OCI-LY7 (cell line): Measurements from ENCODE around the gene CHCHD5. TPM values are rescaled to one million over a fixed set of nuclear protein-coding genes. Genes with fewer than 3 reads are reported as not detected.

Experiments used
- BruUV-seq: library from RNA; stranded (reverse); fragments of 400-500 nt; replicated peaks from 2 replicates; lab custom pipeline; 2021; lab: Mats Ljungman, UMichigan
- CTCF ChIA-PET: fragments of 300-600 bp; sonication (Branson Sonifier 250); formaldehyde crosslinking; loops from one replicate; lab custom pipeline; 2022; ENCODE audit warnings: antibody characterized with exemption; ENCODE audit not compliant: unreplicated experiment; lab: Charles Lee
- POLR2A ChIA-PET: fragments of 300-600 bp; sonication (Branson Sonifier 250); formaldehyde crosslinking; loops from one replicate; lab custom pipeline; 2022; ENCODE audit warnings: antibody characterized with exemption; lab: Charles Lee
- DNase-seq: peaks from one replicate; pipeline ENCODE4 v3.0.0-alpha.2; 2015; ENCODE audit warnings: low spot score
- H2AFZ ChIP-seq: fragments of 200-600 bp; sonication (generic), shearing (Covaris generic); 2 replicates; pipeline ENCODE4 v1.6.1; 2014; ENCODE audit warnings: mild to moderate bottlenecking, antibody characterized with exemption, low read length, moderate library complexity
- H3K27ac ChIP-seq: fragments of 200-600 bp; sonication (generic); 2 replicates; pipeline ENCODE4 v1.5.1; 2014; ENCODE audit warnings: mixed run types, low read depth, mild to moderate bottlenecking, moderate library complexity, low read length, inconsistent platforms; ENCODE audit not compliant: poor library complexity, severe bottlenecking
- H3K36me3 ChIP-seq: fragments of 200-600 bp; sonication (generic); 2 replicates; pipeline ENCODE4 v1.6.1; 2014; ENCODE audit warnings: mild to moderate bottlenecking, antibody characterized with exemption, low read length, moderate library complexity, mixed read lengths; ENCODE audit not compliant: insufficient read depth
- H3K4me1 ChIP-seq: fragments of 200-600 bp; sonication (generic); 2 replicates; pipeline ENCODE4 v1.5.1; 2014; ENCODE audit warnings: mild to moderate bottlenecking, low read length; ENCODE audit not compliant: insufficient read depth, poor library complexity, severe bottlenecking
- H3K4me2 ChIP-seq: fragments of 200-600 bp; sonication (generic); 2 replicates; pipeline ENCODE4 v1.6.1; 2014; ENCODE audit warnings: mild to moderate bottlenecking, low read length
- H3K4me3 ChIP-seq: fragments of 200-600 bp; sonication (generic); 2 replicates; pipeline ENCODE4 v1.5.1; 2014; ENCODE audit warnings: mild to moderate bottlenecking, low read depth, low read length; ENCODE audit not compliant: poor library complexity, severe bottlenecking
- H3K79me2 ChIP-seq: fragments of 200-600 bp; sonication (generic); 2 replicates; pipeline ENCODE4 v1.6.1; 2016; ENCODE audit warnings: low read depth, mild to moderate bottlenecking, low read length, moderate library complexity, mixed read lengths; ENCODE audit not compliant: insufficient read depth
- H3K9me2 ChIP-seq: fragments of 200-600 bp; sonication (generic); 2 replicates; pipeline ENCODE4 v1.6.1; 2016; ENCODE audit warnings: mild to moderate bottlenecking, low read length, mixed read lengths; ENCODE audit not compliant: insufficient read depth
- H3K9me3 ChIP-seq: fragments of 200-600 bp; sonication (generic); 2 replicates; pipeline ENCODE4 v1.6.1; 2014; ENCODE audit warnings: mild to moderate bottlenecking, mixed run types, low read length, mixed read lengths
- H4K20me1 ChIP-seq: fragments of 200-600 bp; sonication (generic); 2 replicates; pipeline ENCODE4 v1.6.1; 2014; ENCODE audit warnings: mild to moderate bottlenecking, antibody characterized with exemption, low read length, moderate library complexity, mixed read lengths; ENCODE audit not compliant: insufficient read depth
- CTCF ChIP-seq: fragments of 200-600 bp; sonication (generic); conservative IDR thresholded peaks from 2 replicates; pipeline ENCODE4 v1.5.1; 2014; ENCODE audit warnings: mild to moderate bottlenecking, antibody characterized with exemption, low read length, moderate library complexity, mixed read lengths
- EZH2phosphoT487 ChIP-seq: fragments of 200-600 bp; sonication (generic); IDR thresholded peaks from 2 replicates; pipeline ENCODE4 v1.6.1; 2018; ENCODE audit warnings: low read depth, borderline replicate concordance, mild to moderate bottlenecking, mixed run types, antibody characterized with exemption, low read length, moderate library complexity, mixed read lengths
- intact Hi-C: fragments of 100-400 bp; cut with micrococcal nuclease; formaldehyde crosslinking; loops from one replicate; pipeline ENCODE4 v1.10.0; 2022; ENCODE audit not compliant: unreplicated experiment
- total RNA-seq, 2 experiments: library from RNA; depleted of rRNA in 1 of 2; stranded (reverse); fragments of >200 nt in 1 of 2; shearing (Covaris generic) in 1 of 2; gene quantifications; 2 replicates each; pipeline ENCODE4 v1.2.3, GENCODE V29; 2014 to 2022

Gene CHCHD5
- total RNA-seq, 2 experiments from 2014 or later = 22.5 to 36.0 TPM

- BruUV-seq = TSS peak; percentile 98
- TF ChIP-seq EZH2phosphoT487 (no peak), CTCF (no peak)
- Histone ChIP-seq H4K20me1 (peaks cover 16% of the 10 kb centered on the region), H3K4me1 (peaks cover 23% of the 10 kb centered on the region), H3K4me3 (peak overlapping the region; percentile 91), H3K9me3 (no peaks in the 10 kb centered on the region), H3K9me2 (no peaks in the 10 kb centered on the region), H3K79me2 (peaks cover 46% of the 10 kb centered on the region), H3K36me3 (peaks cover 14% of the 10 kb centered on the region), H3K4me2 (peak overlapping the region; percentile 79), H3K27ac (peak overlapping the region; percentile 83), H2AFZ (peak overlapping the region; percentile 83)
- intact Hi-C loops = loop anchor here (5.0 kb wide), 3 partner anchors 41 to 264 kb away; partner anchors contain the start of genes CHCHD5, SLC20A1 and ZC3H6
- ChIA-PET CTCF (no interaction called here), POLR2A (interaction anchor here (0.6 to 1.3 kb wide), 3 partner anchors 58 to 487 kb away, joined by 3 to 5 read pairs (median 3); partner anchors contain the start of genes TMEM87B and ZC3H8)
- peak; percentile 86 for DNase-seq
Observed at GRCh38 chr2:112541315-112542122, 42.9 kb upstream of the CHCHD5 start.

GRCh38 chr2:112542123-112542983 lies 42.1 kb upstream of the CHCHD5 start, which contains the start of gene POLR1B:
Gene POLR1B (plus strand): TSS chr2:112542465. CDS start chr2:112542495, 30 bp downstream.
- BruUV-seq = no TSS peak
- H3K9me2 ChIP-seq = no peaks in the 10 kb centered on the region
- peak; percentile 85 for DNase-seq
- peak within 1 kb of the TSS; percentile 79 for H3K4me2 ChIP-seq
- peaks cover 16% of the 10 kb centered on the region for H4K20me1 ChIP-seq
- POLR2A ChIA-PET = interaction anchor here (0.6 kb wide), 1 partner anchor 9 kb away, joined by 3 read pairs; no protein-coding TSS in a partner anchor
- peak within 1 kb of the TSS; percentile 91 for H3K4me3 ChIP-seq
- H3K79me2 ChIP-seq = peaks cover 53% of the 10 kb centered on the region
- H3K36me3 ChIP-seq = peaks cover 22% of the 10 kb centered on the region
- intact Hi-C loops = loop anchor here (5.0 kb wide), 3 partner anchors 40 to 265 kb away; partner anchors contain the start of genes CHCHD5, SLC20A1 and ZC3H6
- CTCF ChIA-PET = no interaction called here
- no peaks in the 10 kb centered on the region for H3K9me3 ChIP-seq
- H2AFZ ChIP-seq = peak within 1 kb of the TSS; percentile 83
- no peak for TF ChIP-seq EZH2phosphoT487
- TF ChIP-seq CTCF = no peak
- H3K4me1 ChIP-seq = peaks cover 23% of the 10 kb centered on the region
- peak within 1 kb of the TSS; percentile 83 for H3K27ac ChIP-seq
